OCI-M2 (cell line): ENCODE measurements around the gene LYZL6.
"Not testable (repeated sequence)": the region's sequence is repeated elsewhere in the genome, so short reads cannot be mapped to it uniquely, and the experiment has no call there.

Source experiments
- DNase-seq: peaks from one replicate; lab custom pipeline; 2025; ENCODE audit not compliant: unreplicated experiment; lab: John Stamatoyannopoulos, UW

LYZL6 gene

GRCh38 chr17:35907691-35908090 lies 35.8 kb downstream of the LYZL6 start:
- no peak for DNase-seq

- DNase-seq: no peak
Observed at GRCh38 chr17:35906926-35907637, 36.4 kb downstream of the LYZL6 start.

- no peak for DNase-seq
Observed at GRCh38 chr17:35906191-35906925, 37.2 kb downstream of the LYZL6 start.

GRCh38 chr17:35903451-35903850 lies 40.1 kb downstream of the LYZL6 start:
- DNase-seq: no peak

- no peak for DNase-seq
Observed at GRCh38 chr17:35901631-35902175, 41.8 kb downstream of the LYZL6 start.

- DNase-seq: no peak
Observed at GRCh38 chr17:35900708-35901480, 42.6 kb downstream of the LYZL6 start.

- DNase-seq: no peak
Observed at GRCh38 chr17:35900280-35900679, 43.2 kb downstream of the LYZL6 start.

GRCh38 chr17:35898283-35899070 lies 45.0 kb downstream of the LYZL6 start:
- DNase-seq: no peak

- DNase-seq: not testable (repeated sequence)
Observed at GRCh38 chr17:35897772-35898171, 45.7 kb downstream of the LYZL6 start.

- DNase-seq: no peak
Observed at GRCh38 chr17:35895636-35896587, 47.6 kb downstream of the LYZL6 start.

- DNase-seq: no peak
Observed at GRCh38 chr17:35894206-35894605, 49.3 kb downstream of the LYZL6 start.

- DNase-seq: no peak
Observed at GRCh38 chr17:35893751-35894150, 49.8 kb downstream of the LYZL6 start.

GRCh38 chr17:35892091-35893035 lies 51.1 kb downstream of the LYZL6 start:
- DNase-seq: no peak

- DNase-seq: no peak
Observed at GRCh38 chr17:35891269-35891668, 52.2 kb downstream of the LYZL6 start.

GRCh38 chr17:35890774-35891155 lies 52.7 kb downstream of the LYZL6 start:
- DNase-seq: no peak

GRCh38 chr17:35889818-35890773 lies 53.4 kb downstream of the LYZL6 start:
- no peak for DNase-seq

GRCh38 chr17:35889241-35889640 lies 54.3 kb downstream of the LYZL6 start:
- DNase-seq: no peak
